Ectodermal cell (in vitro differentiated cells): ENCODE measurements around the gene MZT1.

Source experiments
- H3K27ac ChIP-seq: 2 replicates; pipeline ENCODE4 v1.7.0; 2013; ENCODE audit warnings: mild to moderate bottlenecking, low read depth, low read length; ENCODE audit not compliant: insufficient read depth, poor library complexity, severe bottlenecking
- H3K27me3 ChIP-seq: 2 replicates; pipeline ENCODE4 v1.7.0; 2013; ENCODE audit warnings: mild to moderate bottlenecking, low read length; ENCODE audit not compliant: insufficient read depth, control insufficient read depth, poor library complexity, severe bottlenecking
- H3K36me3 ChIP-seq: one replicate; pipeline ENCODE4 v1.7.0; 2013; ENCODE audit warnings: low read length; ENCODE audit not compliant: control insufficient read depth, insufficient read depth
- H3K4me1 ChIP-seq: one replicate; pipeline ENCODE4 v1.7.0; 2013; ENCODE audit warnings: low read length; ENCODE audit not compliant: control insufficient read depth, insufficient read depth
- H3K4me3 ChIP-seq: 2 replicates; pipeline ENCODE4 v1.7.0; 2013; ENCODE audit warnings: low read depth, low read length, control low read depth; ENCODE audit not compliant: insufficient read depth
- H3K9me3 ChIP-seq: 2 replicates; pipeline ENCODE4 v1.7.0; 2013; ENCODE audit warnings: mild to moderate bottlenecking, low read length, moderate library complexity; ENCODE audit not compliant: control insufficient read depth
- WGBS, 2 experiments: methylation state at CpG; one replicate each; pipeline ENCODE4 v1.1.7; 2013; ENCODE audit warnings: missing lambda C conversion rate in 2 of 2; 5-methylcytosine and 5-hydroxymethylcytosine counted together

The MZT1 gene

DNA sequence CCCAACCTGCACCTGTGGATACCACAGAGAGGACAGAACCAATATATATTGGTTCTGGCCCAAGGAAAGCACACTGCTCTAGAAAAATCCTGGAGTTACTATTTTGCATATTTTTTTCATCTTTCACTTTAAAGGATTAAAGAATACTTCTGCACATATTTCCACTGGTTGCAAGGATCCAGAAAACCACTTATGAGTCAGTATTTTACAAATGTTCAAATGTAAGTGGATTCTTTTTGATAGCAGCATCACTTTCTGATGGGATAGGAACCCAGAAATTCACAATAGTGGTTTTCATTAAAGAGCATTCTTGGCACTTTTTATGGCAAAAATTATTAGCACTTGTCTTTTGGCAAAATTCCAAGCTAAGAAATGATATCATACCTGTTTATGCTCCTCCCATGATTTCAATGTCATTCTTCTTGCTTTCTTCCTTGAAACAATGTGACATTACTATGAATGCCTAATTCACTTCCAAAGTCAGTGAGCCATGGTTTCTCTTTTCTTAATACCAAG, 38.2 kb downstream of the MZT1 start:
- H3K27me3 ChIP-seq, result no peaks in the 10 kb centered on the region
- no peaks in the 10 kb centered on the region for H3K9me3 ChIP-seq
- no peak overlapping the region for H3K27ac ChIP-seq
- no peak overlapping the region for H3K4me3 ChIP-seq
- no peaks in the 10 kb centered on the region for H3K4me1 ChIP-seq
- no peaks in the 10 kb centered on the region for H3K36me3 ChIP-seq

DNA sequence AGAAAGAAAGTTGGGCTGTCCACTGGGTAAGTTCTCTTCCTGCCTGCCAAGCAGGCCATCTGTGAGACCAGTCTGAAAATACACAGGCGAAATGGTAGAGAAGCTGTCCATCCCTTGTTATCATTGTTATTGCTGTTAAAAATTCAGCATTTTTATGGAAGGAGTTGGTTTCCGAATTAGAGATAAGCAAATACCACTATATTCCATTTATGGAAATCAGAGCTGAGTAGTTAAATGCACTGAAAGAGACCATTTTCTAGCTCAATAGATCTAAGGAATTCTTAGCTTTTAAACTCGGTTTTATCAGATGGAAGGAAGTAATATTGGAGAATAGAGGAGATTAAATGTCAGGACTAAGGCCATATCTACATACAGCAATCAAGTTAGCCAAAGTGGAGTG, 40.7 kb downstream of the MZT1 start:
- no peak overlapping the region for H3K27ac ChIP-seq
- no peaks in the 10 kb centered on the region for H3K27me3 ChIP-seq
- H3K9me3 ChIP-seq, result no peaks in the 10 kb centered on the region
- H3K4me1 ChIP-seq, result no peaks in the 10 kb centered on the region
- WGBS, 2 experiments, result 81 to 86% methylated on average over 2 to 3 of the region's 3 CpGs
- no peak overlapping the region for H3K4me3 ChIP-seq
- H3K36me3 ChIP-seq, result no peaks in the 10 kb centered on the region

DNA sequence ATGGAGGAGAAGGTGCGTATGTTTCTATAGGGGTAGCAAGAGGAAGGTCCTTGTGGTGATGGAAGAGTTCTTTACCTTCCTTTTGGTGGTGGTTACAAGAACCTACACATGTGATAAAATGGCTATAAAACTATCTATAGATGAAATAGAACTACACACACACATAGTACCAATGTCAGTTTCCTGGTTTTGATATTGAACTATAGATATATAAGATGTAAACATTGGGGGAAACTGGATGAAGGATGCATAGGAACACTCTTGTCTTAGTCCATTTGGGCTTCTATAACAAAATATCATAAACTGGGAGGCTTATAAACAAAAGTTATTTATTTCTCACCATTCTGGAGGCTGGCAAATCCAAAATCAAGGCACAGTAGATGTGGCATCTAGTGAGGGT, 47.1 kb downstream of the MZT1 start:
- Histone ChIP-seq H3K36me3 (no peaks in the 10 kb centered on the region), H3K9me3 (no peaks in the 10 kb centered on the region), H3K4me3 (no peak overlapping the region), H3K4me1 (no peaks in the 10 kb centered on the region), H3K27ac (no peak overlapping the region), H3K27me3 (no peaks in the 10 kb centered on the region)
- WGBS, 2 experiments, result 100% methylated on average over 1 of the region's 1 CpG

GRCh38 chr13:72678312-72678711, 49.1 kb downstream of the MZT1 start:
- no peaks in the 10 kb centered on the region for H3K36me3 ChIP-seq
- no peaks in the 10 kb centered on the region for H3K27me3 ChIP-seq
- no peaks in the 10 kb centered on the region for H3K9me3 ChIP-seq
- no peak overlapping the region for H3K27ac ChIP-seq
- H3K4me1 ChIP-seq, result no peaks in the 10 kb centered on the region
- WGBS, 2 experiments, result no CpG with 5 or more reads among the region's 1 CpG
- H3K4me3 ChIP-seq, result no peak overlapping the region

- Histone ChIP-seq H3K27me3 (no peaks in the 10 kb centered on the region), H3K9me3 (no peaks in the 10 kb centered on the region), H3K4me1 (no peaks in the 10 kb centered on the region), H3K36me3 (no peaks in the 10 kb centered on the region), H3K27ac (no peak overlapping the region), H3K4me3 (no peak overlapping the region)
Observed at GRCh38 chr13:72677431-72677830, 50.0 kb downstream of the MZT1 start.

- no peaks in the 10 kb centered on the region for H3K36me3 ChIP-seq
- no peaks in the 10 kb centered on the region for H3K4me1 ChIP-seq
- H3K9me3 ChIP-seq, result no peaks in the 10 kb centered on the region
- WGBS, 2 experiments, result 100% methylated on average over 1 of the region's 1 CpG
- no peak overlapping the region for H3K4me3 ChIP-seq
- no peak overlapping the region for H3K27ac ChIP-seq
- no peaks in the 10 kb centered on the region for H3K27me3 ChIP-seq
Observed at GRCh38 chr13:72666391-72666790, 61.0 kb downstream of the MZT1 start.

DNA sequence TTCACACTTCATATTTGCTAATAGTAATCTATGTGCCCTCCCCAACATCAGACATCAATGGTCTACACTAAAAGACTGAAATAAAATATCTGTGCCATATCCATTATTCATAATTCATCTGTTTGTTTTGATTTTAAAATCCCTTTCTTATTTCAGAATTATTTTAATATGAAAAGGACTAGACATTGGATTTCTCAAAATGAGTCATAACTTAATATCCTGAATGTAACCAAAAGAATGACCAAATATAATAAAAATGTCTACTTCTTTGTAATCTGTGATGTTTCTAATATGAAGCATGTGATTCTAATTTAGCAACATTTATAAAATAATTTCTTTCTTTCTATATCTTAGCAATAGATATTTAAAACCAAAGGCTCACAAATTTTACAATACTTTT, 64.9 kb downstream of the MZT1 start:
- no peaks in the 10 kb centered on the region for H3K36me3 ChIP-seq
- no peak overlapping the region for H3K4me3 ChIP-seq
- H3K9me3 ChIP-seq, result no peaks in the 10 kb centered on the region

More for the DNA sequence above, 64.9 kb downstream of the MZT1 start:
- Histone ChIP-seq H3K27me3 (no peaks in the 10 kb centered on the region), H3K27ac (no peak overlapping the region), H3K4me1 (no peaks in the 10 kb centered on the region)
